HG02973 (cell line): ENCODE results near the gene SUN5.
"Not testable (repeated sequence)": the region's sequence is repeated elsewhere in the genome, so short reads cannot be mapped to it uniquely, and the experiment has no call there.

ENCODE experiments used
- ATAC-seq: cut with Tn5 transposase; IDR thresholded peaks from one replicate; pipeline ENCODE4 v1.9.1; 2021; ENCODE audit warnings: moderate library complexity; ENCODE audit not compliant: unreplicated experiment

Gene SUN5

DNA sequence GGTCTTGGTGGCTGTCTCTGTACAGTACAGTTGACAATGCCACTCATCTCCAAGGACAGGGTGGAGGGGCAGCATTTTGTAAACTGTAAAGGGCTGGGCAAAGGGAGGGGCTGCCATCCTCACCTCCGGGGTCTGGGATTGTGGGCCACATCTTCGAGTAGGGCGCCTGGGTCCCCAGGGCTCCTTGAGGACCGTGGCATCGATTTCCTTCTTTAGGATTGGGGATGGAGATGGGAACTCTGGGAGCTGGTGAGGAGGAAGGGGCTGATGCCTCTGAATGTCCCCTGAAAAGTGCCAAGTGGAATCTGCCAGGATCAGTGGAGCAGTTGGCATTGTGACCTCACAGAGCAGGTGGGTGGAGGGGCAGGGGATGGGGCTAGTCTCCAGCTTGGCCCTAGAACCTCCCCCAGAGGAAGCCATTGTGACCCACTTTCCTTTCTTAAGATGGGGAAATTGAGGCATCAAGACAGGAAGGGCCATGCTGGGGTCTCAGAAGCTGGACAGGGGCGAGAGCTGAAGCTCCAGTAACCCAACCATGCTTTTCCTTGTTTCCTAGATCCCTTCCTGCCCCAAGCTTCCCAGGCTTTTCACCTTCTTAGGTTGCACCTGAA, at the start of gene SUN5:
SUN5 (minus strand) TSS at position 293 of the 611 bp plus-strand sequence; CDS start at position 200, 93 bp downstream.
- no peak for ATAC-seq

- no peak for ATAC-seq
These were observed 49.3 kb upstream of the SUN5 start, which contains the start of gene BPIFB3 for GRCh38 chr20:33053291-33054106. Gene BPIFB3 (plus strand): TSS chr20:33053903. CDS start chr20:33055436, 1,533 bp downstream.

DNA sequence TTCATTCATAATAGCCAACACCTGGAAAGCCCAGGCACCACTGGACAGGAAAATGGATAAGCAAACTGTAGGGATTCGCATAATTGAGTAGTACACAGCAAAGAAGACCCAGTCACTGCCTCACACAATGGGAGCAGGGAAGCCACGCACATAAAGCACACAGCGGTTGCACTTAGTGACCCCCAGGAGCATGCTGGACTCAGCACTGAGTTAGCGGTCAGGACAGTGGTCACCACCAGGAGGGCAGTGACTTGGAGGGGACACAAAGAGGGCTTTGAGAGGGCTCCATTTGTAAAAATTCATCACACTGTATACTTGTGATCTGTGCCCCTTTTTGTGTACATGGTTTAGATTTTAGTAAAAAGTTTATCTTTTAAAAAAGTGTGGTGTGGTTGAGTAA, 47.1 kb upstream of the SUN5 start:
- ATAC-seq: no peak

DNA sequence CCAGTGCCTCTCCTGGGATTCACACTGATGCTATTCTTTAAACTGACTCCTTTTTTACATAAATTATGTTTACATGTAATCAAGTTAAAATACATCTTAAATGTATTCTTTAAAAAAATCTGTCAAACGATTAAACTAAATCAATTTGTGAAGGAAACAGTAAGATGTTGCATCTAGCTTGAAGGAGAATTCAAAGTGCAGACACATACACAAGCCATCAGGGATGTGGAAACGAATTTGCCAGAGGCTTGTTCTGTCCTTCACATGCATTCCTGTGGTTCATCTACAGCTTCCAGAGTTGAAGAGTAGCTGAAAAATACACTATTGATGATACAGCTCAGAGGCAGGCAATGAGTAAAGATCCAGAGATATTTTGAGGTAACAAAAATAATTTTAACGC, 42.2 kb upstream of the SUN5 start:
- no peak for ATAC-seq

DNA sequence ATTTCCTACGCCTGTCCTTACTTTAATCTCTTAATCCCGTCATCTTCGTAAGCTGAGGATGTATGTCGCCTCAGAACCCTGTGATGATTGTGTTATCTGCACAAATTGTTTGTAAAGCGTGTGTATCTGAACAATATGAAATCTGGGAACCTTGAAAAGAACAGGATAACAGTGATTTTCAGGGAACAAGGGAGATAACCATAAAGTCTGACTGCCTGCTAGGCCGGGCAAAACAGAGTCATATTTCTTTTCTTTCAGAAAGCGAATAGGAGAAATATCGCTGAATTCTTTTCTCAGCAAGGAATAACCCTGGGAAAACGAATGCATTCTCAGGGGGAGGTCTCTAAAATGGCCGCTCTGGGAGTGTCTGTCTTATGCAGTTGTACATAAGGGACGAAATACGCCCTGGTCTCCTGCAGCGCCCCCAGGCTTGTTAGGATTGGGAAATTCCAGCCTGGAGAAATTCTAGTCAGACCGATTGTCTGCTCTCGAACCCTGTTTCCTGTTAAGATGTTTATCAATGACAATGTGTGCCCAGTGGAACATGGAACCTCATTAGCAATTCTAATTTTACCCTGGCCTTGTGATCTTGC, 41.0 kb upstream of the SUN5 start:
- not testable (repeated sequence) for ATAC-seq

GRCh38 chr20:33043731-33044181, 39.5 kb upstream of the SUN5 start:
- ATAC-seq: no peak

GRCh38 chr20:33042983-33043730, 38.9 kb upstream of the SUN5 start:
- ATAC-seq: no peak

- ATAC-seq: no peak
These were observed 38.2 kb upstream of the SUN5 start for GRCh38 chr20:33042430-33042829.

DNA sequence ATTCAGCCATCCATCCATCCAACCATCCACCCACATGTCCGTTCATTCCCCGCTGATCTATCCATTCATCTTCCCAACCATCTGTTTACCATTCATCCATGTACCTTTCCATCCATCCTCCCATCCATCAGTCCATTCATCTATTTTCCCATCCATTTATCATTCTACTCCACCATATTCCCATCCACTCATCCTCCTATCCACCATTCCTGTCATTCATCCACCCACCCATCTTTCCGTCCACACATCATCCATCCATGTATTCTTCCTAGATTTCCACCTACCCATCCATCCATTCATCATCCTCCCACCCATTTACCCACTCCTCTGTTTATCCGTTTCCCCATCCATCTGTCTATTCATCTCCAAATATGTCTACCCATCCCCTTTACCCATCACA, 34.0 kb upstream of the SUN5 start:
- ATAC-seq: no peak

- ATAC-seq: no peak
These were observed 33.2 kb upstream of the SUN5 start for GRCh38 chr20:33037456-33037855.

DNA sequence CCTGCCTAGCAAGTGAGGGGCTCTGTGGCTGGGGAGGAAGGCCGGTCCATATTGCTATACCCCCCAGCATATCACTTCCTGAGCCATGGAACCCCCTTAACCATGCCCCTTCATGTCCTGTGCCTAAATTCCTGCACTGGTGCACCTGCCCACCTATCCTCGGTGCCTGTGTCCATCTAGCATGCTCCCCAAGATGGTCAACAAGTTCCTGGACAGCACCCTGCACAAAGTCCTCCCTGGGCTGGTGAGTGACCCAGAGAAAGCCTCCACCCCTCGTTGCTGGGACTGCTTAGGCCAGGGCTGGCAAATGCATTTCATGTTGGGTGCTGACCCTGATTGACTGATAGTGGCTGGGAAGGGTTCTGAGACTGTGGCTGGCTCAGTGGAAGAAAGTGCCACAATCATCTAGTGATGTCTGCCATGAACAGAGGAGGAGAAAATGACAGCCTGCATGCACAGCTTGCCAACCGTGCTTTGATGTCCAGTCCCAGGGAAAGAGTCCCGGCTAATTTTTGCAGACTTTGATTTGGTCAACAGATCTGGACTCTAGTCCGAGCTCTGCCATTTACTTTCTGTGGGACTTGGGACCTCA, 30.8 kb upstream of the SUN5 start:
- ATAC-seq: no peak

DNA sequence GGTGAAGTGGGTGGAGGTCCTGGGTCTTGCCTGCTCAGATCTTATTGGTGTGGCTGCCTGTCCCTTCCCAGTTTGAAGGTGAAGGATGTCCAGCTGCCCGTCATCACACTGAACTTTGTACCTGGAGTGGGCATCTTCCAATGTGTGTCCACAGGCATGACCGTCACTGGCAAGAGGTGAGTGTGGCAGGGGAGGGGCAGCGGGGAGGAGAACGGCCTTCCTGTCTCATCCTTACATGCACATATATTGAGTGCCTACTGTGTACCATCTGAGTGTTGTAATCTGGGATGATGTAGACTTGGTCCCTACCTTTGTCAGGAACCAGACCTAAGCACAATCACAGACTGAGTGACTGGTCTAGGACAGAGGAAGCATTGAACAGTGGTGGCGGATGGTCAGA, 29.9 kb upstream of the SUN5 start:
- no peak for ATAC-seq

DNA sequence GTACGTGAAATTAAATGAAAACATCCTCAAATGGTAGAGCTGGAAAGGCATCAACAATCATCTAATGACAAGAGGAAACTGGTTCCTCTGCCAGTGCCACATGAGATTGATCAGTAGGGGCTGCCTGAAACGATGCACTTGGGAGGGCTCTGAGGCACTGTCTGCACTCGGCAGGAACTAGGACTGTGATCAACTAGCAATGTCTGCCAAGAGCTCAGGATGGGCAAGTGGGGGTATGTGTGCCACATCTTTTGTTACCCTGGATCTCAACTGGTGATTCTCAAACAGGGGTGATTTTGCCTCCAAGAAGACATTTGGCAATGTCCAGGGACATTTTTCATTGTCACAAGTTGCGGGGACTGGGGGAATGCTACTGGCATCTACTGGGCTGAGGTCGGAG, 29.1 kb upstream of the SUN5 start:
- no peak for ATAC-seq

DNA sequence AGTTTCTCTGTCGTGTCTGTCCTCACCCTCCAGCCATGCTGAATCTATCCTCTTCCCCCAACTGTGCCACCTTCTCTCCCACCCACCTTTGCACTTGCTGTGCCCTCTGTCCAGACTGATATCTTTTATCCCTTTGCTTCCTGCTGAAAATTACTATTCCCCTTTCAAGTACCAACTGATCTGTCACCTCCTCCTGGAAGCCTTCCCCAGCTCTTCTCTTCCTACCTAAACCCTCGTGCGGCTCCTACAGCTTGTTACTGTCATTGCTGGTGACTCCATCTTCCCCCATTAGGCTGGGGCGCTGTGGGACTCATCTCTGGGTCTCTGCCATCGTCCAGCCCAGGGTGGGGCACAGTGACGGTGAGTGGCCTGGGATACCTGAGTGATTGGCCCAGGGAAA, 28.3 kb upstream of the SUN5 start:
- ATAC-seq: no peak

DNA sequence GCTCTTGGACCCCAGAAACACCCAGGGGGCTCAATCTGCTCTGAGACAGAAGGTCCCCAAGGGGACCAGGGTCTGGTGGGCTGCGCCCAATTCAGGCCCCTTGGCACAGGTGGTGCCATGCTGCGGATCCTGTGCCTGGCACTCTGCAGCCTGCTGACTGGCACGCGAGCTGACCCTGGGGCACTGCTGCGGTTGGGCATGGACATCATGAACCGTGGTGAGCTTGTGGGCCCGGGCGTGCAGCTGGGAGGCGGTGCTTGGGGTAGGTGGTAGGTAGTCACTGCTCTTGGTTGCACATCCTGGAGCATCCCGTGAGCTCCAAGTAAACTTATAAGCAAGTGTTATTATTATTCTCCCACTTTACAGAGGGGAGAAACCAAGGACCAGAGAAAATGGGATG, 27.3 kb upstream of the SUN5 start, which contains the start of gene BPIFB6:
BPIFB6 (plus strand) TSS at position 118 of the 400 bp plus-strand sequence; CDS start at position 118, 0 bp downstream.
- ATAC-seq: no peak

GRCh38 chr20:33030569-33030968, 26.3 kb upstream of the SUN5 start:
- no peak for ATAC-seq

GRCh38 chr20:33030076-33030475, 25.8 kb upstream of the SUN5 start:
- no peak for ATAC-seq

DNA sequence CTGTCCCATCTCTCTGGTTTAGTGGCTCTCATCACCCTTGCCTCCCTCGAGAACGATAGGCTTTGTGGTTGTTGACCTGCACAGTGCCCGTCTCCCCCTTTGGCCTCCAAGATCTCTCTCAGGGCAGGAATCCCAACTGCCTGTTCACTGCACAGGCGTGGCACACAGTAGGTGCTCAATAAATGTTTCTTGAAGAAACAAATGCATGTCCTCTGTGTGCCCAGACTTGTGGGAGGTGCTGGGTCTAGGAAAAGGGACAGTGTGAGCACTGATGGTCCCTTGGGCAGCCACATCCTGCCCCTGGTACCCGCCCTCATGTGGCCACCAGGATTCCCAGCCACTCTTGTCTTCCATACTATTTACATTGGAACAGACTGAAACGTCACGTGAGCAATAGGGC, 24.6 kb upstream of the SUN5 start:
- ATAC-seq: no peak

DNA sequence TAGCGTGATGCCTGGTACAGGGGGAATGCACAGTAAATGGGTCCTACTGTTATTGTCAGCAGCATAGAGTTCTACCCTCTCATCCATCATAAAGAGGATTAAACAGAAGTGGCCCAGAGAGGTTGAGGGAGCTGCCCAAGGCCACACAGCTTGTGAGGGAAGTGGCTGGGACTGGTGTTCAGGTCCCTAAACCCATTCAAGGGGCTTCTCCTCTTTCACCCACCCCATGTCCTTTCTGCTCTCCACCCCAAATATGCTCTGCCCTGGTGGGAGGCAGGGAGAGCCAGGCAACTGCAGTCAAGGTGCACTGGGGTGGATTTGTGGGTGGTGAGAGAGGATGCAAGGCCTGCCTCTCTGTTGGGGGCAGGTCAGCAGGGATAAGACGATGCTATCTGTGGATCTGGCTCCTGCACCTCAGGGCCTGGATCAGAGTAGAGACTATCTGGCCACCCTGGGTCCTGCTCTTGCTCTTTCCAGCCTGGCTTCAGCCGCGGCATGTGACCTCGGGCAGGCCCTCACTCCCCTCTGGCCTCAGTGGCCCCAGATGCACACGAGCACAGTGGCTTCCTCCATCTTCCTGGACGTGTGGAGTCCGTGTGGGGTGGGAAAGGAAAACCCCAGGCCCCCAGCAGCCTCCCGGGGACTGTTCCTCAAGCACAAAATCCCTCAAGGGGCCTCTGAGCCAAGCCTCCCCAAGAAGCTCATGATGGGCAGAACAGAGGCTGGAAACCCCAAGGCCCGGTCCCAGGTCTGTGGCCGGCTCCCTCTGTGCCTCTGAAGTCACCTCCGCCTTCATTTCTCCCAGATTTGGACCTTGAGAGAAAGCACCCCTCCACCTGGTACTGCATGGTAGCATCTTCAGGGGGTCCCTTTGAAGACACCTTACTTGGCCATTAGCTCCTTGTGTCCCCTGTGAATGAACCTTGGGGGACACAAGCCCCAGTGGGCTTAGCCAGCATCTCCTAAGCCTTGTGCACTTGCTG, 23.8 kb upstream of the SUN5 start:
- no peak for ATAC-seq
